HepG2 (cell line): Measurements from ENCODE around the gene MRPL14. TPM values are rescaled to one million over a fixed set of nuclear protein-coding genes. Genes with fewer than 3 reads are reported as not detected.
A peak's percentile ranks its signal among the peaks of the same experiment; 100 is the strongest.

Source experiments
- AKAP8 ChIP-seq: sonication (generic); formaldehyde crosslinking; IDR thresholded peaks from 2 replicates; pipeline ENCODE4 v1.5.1; 2020; ENCODE audit warnings: mild to moderate bottlenecking, missing genetic modification reagents
- ATF4 ChIP-seq, 2 experiments: fragments of 450-650 bp in 1 of 2; sonication (generic) in 1 of 2; formaldehyde crosslinking; IDR thresholded peaks; 2 replicates each; pipeline versions ENCODE4 v1.5.0 to v1.8.0; 2020 to 2022; ENCODE audit warnings: mild to moderate bottlenecking in 1 of 2, missing genetic modification reagents in 1 of 2
- BCLAF1 ChIP-seq: fragments of 450-650 bp; IDR thresholded peaks from 2 replicates; pipeline ENCODE4 v1.6.1; 2017; ENCODE audit warnings: mild to moderate bottlenecking
- HNRNPLL ChIP-seq: fragments of 200-400 bp; formaldehyde crosslinking; IDR thresholded peaks from 2 replicates; pipeline ENCODE4 v1.6.1; 2017; ENCODE audit warnings: mild to moderate bottlenecking, low read depth, low read length; ENCODE audit not compliant: poor library complexity, severe bottlenecking
- RARG ChIP-seq: sonication (generic); formaldehyde crosslinking; IDR thresholded peaks from 2 replicates; pipeline ENCODE4 v1.4.0; 2020; ENCODE audit warnings: low read depth, mild to moderate bottlenecking, missing genetic modification reagents
- RERE ChIP-seq: IDR thresholded peaks from 2 replicates; pipeline ENCODE4 v1.6.1; 2016; ENCODE audit warnings: low read depth, missing genetic modification reagents, missing compliant biosample characterization
- RFX5 ChIP-seq: IDR thresholded peaks from 2 replicates; pipeline ENCODE4 v1.6.1; 2011; ENCODE audit warnings: low read depth, low read length, improper control_type of control experiment
- ZNF160 ChIP-seq: sonication (generic); formaldehyde crosslinking; IDR thresholded peaks from 2 replicates; pipeline ENCODE4 v1.8.0; 2022; ENCODE audit warnings: mild to moderate bottlenecking, inconsistent platforms, missing genetic modification reagents
- ZNF253 ChIP-seq: sonication (generic); formaldehyde crosslinking; IDR thresholded peaks from 2 replicates; pipeline ENCODE4 v1.8.0; 2022; ENCODE audit warnings: mild to moderate bottlenecking, missing genetic modification reagents, borderline replicate concordance
- ZNF432 ChIP-seq: sonication (generic); formaldehyde crosslinking; IDR thresholded peaks from 2 replicates; pipeline ENCODE4 v1.5.0; 2020; ENCODE audit warnings: missing genetic modification reagents, mild to moderate bottlenecking, borderline replicate concordance
- ZNF704 ChIP-seq: sonication (generic); formaldehyde crosslinking; IDR thresholded peaks from 2 replicates; pipeline ENCODE4 v1.8.1; 2023; ENCODE audit warnings: mild to moderate bottlenecking, inconsistent platforms, moderate library complexity, missing genetic modification reagents, borderline replicate concordance
- polyA plus RNA-seq, 8 experiments: library from polyadenylated mRNA; depleted of rRNA in 3 of 8; stranded (reverse) in 7 of 8; unstranded in 1 of 8; fragments of >200 nt; fragmentation: Illumina TruSeq in 4 of 8; extraction: Trizol in 4 of 8; gene quantifications; 2 replicates each; pipeline versions ENCODE4 v1.2.1 to v1.2.3, GENCODE V29; 2011 to 2016; ENCODE audit warnings: low read depth in 4 of 8, missing spikeins in 1 of 8, mixed read lengths in 1 of 8; ENCODE audit not compliant: insufficient read depth in 1 of 8
- total RNA-seq, 5 experiments: library from RNA; depleted of rRNA; stranded (reverse); fragments of >200 nt; fragmentation: Illumina TruSeq; extraction: Trizol; gene quantifications; 2 replicates each; pipeline ENCODE4 v1.2.3, GENCODE V29; 2016; ENCODE audit warnings: low read depth in 1 of 5
- TF ChIP-seq, protein P1 (sequence below): sonication (generic); formaldehyde crosslinking; IDR thresholded peaks from 2 replicates; pipeline ENCODE4 v1.8.0; 2022; ENCODE audit warnings: missing genetic modification reagents, mild to moderate bottlenecking, moderate library complexity, borderline replicate concordance
- TF ChIP-seq, protein P2 (sequence below): sonication (generic); formaldehyde crosslinking; IDR thresholded peaks from 2 replicates; pipeline ENCODE4 v1.4.0; 2020; ENCODE audit warnings: missing genetic modification reagents

The MRPL14 gene
- total and polyA plus RNA-seq, 2 of the 13 experiments (the other 11 are each of a cell fraction or from before 2014, with no cell fraction given): 157 to 178 TPM

DNA sequence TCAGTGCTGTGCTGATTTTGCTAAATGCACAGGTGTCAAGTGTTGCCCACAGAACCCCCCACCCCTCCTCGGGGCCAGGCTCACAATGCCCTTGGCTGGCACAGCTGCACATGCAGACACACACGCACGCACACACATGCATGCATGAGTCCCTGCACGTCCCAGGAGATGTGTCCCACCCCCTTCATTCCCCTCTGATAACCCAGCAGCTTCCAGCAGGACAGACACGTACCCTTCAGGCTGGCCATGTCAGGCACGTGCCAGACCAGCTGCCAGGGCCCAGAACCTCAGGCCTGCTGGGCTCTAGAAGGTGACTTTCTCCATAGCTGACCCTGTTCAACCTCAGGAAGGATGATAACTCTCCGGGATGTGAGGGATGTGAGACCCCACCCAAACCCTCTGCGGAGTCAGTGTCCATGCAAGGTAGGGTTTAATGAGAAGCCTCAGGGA is 44.4 kb downstream of the MRPL14 start (continued):
- TF ChIP-seq, protein P1, sequence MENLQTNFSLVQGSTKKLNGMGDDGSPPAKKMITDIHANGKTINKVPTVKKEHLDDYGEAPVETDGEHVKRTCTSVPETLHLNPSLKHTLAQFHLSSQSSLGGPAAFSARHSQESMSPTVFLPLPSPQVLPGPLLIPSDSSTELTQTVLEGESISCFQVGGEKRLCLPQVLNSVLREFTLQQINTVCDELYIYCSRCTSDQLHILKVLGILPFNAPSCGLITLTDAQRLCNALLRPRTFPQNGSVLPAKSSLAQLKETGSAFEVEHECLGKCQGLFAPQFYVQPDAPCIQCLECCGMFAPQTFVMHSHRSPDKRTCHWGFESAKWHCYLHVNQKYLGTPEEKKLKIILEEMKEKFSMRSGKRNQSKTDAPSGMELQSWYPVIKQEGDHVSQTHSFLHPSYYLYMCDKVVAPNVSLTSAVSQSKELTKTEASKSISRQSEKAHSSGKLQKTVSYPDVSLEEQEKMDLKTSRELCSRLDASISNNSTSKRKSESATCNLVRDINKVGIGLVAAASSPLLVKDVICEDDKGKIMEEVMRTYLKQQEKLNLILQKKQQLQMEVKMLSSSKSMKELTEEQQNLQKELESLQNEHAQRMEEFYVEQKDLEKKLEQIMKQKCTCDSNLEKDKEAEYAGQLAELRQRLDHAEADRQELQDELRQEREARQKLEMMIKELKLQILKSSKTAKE: no peak
- no peak for TF ChIP-seq RFX5
- TF ChIP-seq HNRNPLL: peak; percentile 58
- no peak for TF ChIP-seq RARG (CRISPR knock-in tag)
- peak; percentile 95 for TF ChIP-seq AKAP8 (CRISPR knock-in tag)
- no peak for TF ChIP-seq ZNF253
- no peak for TF ChIP-seq ATF4 (CRISPR knock-in tag; IDR thresholded peaks at IDR 0.05)
- TF ChIP-seq ZNF704 (CRISPR knock-in tag): no peak
- TF ChIP-seq RERE (CRISPR knock-in tag): no peak
- no peak for TF ChIP-seq ZNF432
- TF ChIP-seq ZNF160 (CRISPR knock-in tag): peak; percentile 68; the same call in 1 of the 2 replicates
- TF ChIP-seq, protein P2, sequence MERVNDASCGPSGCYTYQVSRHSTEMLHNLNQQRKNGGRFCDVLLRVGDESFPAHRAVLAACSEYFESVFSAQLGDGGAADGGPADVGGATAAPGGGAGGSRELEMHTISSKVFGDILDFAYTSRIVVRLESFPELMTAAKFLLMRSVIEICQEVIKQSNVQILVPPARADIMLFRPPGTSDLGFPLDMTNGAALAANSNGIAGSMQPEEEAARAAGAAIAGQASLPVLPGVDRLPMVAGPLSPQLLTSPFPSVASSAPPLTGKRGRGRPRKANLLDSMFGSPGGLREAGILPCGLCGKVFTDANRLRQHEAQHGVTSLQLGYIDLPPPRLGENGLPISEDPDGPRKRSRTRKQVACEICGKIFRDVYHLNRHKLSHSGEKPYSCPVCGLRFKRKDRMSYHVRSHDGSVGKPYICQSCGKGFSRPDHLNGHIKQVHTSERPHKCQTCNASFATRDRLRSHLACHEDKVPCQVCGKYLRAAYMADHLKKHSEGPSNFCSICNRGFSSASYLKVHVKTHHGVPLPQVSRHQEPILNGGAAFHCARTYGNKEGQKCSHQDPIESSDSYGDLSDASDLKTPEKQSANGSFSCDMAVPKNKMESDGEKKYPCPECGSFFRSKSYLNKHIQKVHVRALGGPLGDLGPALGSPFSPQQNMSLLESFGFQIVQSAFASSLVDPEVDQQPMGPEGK: no peak
- TF ChIP-seq BCLAF1: no peak
